HG03520 (cell line): ENCODE data around the gene PPP1R3C.

Experiments used
- ATAC-seq: cut with Tn5 transposase; IDR thresholded peaks from one replicate; pipeline ENCODE4 v1.9.1; 2021; ENCODE audit warnings: mild to moderate bottlenecking, moderate library complexity; ENCODE audit not compliant: unreplicated experiment

The PPP1R3C gene

DNA sequence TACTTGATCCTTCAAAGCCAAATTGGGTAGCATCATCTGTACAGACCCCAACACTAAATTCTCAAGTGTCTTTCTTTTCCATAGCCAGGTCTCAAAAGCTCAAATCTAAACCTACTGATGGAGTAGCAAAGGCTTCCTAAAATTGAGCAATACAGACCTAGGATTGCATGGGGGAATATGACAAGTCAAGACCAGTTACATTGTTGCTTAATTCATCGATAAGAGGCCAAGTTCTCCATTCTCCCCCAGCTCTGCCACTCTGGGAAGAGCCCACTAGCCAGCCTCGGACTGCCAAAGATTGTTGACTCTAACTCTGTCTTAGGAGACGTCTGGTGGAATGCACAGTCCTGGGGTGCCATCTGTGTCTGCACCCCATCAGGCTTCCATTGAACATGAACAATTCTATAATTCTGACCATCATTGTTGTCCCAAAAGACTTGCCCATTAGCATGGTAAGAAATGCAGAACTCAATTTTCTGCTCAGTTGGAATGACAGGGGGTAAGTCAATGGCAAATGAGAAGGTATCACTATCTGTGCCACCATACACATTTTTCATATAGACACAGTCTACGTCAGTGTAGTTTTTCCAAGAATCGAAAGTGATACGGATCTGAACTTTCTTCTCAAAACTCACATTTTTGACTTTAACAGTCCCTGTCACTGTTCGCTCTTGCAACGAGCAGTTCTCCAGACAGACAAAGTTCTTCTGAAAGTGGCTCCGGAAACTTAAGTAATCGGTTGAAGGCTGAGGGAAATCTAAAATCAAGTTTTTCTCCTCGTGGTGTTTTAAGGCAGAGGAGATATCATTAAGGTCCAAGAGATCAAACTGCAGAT, 2.9 kb downstream of the PPP1R3C start:
- ATAC-seq, result no peak

DNA sequence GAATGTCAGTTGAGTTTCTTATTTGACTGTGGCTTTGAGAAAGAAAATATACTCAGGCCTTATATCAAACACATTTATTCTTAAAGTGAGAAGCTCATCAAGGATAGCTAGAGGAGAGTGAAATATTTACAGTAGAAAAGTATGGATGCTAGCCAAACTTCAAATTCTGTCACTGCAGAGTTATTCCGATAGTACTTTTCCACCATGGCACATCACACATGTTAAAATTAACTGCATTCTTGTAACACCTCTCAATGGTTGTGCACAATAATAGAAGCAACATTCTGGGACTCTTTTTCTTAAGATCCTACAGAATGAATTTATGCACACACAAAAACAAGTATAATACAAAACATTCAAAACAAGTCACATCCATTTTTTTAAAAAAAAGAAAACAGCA, 4.5 kb downstream of the PPP1R3C start:
- ATAC-seq, result no peak

DNA sequence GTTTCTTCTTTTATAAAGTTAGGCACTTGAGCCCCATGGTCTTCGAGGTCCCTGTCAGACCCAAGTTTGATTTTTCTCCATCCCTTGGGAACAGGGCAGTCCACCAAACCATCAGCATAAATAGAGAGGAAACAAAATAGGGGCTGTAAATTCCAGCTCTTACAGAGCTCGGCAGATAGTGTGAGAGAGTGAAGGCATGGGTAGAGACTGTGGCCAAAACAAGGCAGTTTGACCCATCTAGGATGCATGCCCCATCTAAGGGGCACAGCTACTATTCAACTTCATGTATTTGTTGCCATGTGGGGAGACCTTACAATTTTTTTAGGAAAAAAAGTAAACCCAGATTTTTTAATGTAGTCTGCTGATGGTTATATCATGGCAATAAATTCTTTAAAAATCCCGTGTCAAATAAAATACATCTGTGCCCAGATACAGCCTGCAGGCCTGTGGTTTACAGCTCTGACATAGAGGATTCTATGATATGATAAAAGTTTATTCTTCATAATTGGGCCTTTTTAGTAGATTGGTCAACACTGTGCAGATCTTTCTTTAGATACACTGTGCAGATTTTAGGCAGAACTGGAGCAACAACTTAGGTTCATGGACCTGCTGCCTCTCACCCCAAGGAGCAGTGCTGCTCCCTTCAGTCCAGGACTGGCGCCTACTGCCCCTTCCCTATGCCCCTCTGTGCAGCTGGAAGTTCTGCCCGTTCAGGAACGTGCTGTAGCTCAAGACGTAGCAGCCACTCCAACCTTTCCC, 5.3 kb downstream of the PPP1R3C start:
- no peak for ATAC-seq

DNA sequence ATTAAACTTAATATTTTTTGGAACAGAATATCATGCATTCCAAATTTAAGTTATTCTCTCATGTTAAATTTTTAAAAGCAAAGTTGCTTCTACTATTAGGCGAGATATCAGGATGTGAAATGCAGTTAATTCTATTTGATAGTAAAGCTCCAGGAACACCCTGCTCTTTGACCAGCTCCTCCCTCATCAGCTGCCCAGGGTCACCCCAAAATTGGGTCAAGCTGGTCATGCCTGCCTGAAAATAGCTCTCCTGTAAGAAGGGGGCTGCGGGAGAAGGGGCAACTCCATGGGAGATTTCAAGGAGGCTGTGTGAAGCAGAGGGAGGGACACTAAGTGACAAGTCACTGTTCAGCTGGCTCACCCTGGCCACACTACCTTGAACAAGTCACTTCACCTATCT, 5.9 kb downstream of the PPP1R3C start:
- ATAC-seq, result no peak

DNA sequence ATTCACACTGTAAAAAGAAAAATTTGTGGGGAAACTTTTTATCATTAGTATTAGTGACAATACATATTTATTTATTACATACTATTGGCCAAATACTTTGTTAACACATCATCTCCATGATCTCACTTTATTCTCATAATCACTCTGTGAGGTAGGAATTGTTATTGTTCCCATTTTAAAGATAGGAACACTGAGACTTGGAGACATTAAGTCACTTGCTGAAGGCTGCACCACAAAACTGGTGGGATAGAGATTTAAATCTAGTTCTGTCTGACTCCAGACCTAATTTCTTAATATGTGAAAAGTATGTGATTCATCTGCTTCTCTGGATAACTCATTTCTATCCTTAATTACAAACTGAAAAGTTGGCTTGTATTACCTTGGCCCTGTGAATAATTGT, 8.2 kb downstream of the PPP1R3C start:
- no peak for ATAC-seq

DNA sequence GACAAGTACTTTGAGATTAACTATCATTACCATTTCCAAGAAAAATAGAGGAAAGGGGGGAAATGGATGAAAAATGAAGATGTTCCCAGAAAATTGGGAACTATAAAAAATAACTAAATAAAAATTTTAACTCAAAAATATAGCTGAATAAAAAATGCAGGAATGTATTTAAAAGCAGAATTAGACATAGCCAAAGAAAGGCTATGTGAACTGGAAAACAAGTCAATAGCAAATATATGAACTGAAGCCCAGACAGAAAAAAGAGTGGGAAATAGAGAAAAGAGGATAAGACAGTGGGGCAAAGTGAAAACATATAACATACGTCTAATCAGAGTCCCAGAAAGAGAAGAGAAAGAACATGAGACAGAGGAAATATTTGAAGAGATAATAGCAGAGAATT, 10.3 kb downstream of the PPP1R3C start:
- ATAC-seq, result no peak

DNA sequence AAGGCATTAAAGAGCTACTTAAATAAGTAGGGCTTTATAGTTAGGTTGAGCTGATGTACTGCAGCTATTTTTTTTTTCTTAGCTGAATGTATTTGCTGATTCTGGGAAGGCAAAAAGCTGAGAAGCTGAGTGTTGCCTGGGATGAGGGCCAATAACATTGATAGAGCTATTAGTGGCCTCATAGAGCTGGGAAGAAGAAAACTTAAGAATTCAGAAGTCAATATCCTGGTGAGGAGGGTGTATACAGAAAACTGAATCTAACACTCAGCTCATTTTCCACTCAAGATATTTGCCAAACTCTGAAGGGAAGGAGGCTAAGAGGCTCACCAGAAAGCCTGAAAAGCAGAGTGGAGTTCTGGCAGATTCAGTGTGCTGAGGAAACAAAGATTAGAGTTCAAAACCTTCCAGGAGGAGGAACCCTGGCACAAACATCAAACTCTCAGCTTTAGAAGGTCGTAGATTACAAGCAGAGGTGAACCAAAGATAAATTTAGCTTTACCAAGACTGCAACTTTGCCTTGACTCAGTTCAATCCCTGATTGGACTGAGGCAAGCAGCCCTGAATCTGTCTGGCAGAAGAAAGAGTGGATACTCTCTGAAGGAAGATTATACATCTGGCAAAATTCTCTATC, 11.3 kb downstream of the PPP1R3C start:
- ATAC-seq, result no peak

DNA sequence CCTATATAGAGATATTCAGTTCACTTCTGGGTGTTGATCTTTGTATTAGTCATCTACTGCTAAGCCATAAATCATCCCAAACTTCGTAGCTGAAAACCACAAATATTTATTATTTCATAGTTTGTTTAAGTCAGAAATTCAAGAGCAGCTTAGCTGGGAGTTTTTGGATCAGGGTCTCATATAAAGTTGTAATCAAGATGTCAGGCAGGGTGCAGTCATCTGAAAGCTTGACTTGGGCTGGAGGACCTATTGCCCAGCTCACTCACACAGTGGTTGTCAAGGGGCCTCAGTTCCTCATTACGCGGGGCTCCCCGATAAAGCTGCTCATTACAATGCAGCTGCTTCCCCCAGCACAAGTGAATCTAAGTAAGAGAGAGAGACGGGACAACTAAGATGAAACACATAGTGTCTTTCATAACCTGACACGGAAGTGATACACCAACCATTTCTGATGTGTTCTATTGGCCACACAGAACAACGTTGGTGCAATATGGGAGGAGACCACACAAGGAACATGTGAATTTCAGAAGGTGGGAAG, 15.7 kb downstream of the PPP1R3C start:
- no peak for ATAC-seq

DNA sequence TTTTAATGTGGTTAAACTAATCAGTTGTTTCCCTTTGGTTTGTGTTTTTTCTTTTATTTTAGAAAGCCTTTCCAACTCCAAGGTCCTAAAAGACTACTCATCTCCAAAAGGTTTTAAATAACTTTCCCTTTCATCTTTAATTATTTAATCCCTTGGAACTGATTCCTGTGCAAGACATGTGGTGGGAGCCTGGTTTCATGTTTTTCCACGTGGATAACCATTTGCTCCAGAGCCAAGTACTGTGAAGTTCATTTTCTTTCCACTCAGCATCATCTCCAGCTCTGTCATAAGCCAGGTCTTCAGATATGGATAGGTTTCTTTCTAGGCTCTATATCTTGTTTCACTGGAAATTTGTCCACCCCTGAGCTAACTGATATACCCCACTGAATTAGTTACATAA, 16.7 kb downstream of the PPP1R3C start:
- no peak for ATAC-seq

DNA sequence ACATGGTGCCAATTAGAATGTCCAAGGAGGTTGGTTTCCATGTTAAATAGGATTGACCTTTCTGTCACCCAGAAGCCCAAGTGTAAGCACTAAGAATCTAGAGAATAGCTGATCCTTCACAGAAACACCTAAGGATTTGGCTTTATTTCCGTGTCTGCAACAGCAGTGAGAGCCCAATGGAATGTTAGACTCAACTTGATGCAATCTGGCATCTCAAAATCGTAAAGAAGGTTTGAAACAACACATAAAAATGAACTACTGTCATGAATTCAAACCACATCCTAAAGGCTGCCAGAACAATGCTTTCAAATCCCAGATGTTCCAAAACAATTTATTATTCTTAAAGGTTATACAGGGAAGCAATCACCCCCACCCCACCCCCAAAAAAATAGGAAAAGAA, 18.6 kb downstream of the PPP1R3C start:
- no peak for ATAC-seq

DNA sequence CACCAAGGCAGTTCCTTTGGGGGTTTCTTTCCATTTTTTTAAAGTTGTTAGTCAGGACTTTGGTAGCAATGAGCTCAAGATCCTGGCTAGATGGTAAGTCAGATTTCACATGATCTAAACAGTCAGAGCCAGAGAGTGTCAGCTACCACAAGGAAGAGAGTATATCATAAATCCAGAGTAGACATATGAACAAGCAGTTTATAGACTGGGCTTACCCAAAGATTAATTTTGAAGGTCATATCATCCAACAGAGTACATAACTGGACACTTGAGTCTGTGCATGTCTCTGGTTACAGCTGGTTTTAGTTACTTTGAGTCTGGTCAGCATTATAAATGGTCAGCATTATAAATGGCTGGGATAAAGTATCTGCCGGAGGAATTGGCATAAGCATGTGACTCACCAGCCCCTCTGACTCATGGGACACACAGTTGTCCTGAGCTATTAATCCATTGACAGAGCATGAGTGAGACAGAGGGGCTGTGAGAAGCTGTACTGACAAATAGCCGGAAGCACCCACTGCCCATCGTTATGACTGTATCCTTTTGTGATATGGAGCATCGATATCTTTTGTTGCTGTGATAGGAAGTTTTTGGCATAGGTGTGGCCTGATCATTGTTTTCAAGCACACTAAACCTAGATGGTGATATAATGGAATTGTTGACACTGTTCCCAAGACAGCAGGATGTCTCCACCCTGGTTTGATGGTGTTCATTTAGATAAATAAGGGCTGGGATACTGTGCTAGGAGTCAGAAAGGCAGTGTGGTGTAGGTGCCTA, 19.3 kb downstream of the PPP1R3C start:
- no peak for ATAC-seq

DNA sequence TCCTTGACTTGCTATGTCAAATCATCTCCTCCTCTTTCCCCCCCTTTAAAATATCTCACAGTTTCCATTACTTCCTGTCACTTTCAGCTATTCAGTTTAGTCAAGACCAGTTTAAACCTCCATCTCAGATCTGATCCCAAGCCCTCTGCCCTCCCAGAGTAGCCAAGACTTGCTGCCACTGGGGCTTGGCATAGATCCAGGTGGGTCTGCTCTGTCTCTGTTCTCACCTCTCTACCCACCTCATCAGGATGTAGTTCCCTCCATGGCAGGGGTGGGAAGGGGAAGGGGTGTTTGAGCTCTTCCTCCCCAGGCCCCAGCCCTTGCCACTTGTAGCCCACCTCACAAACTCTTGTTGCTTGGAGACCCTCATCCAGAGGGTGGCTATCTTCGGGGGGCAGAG, 22.0 kb downstream of the PPP1R3C start:
- no peak for ATAC-seq

DNA sequence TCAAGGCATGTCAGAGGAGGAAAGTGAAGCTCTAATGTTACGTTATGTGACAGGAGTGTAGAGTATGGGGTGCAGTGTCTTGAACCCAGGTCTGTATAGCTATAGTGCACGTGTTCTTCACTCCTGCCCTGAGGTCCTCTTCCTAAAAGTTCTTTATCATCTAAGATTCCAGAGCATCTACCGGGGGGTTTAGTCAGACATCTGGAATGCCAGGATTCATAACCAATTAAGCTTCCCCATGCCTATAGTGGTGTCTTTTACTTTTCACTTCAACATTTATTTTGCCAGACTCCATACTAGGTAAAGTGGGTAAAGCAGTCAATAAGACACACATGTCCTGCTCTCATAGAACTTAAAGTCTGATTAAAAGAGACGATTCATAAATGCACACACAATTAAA, 22.4 kb downstream of the PPP1R3C start:
- ATAC-seq, result no peak

DNA sequence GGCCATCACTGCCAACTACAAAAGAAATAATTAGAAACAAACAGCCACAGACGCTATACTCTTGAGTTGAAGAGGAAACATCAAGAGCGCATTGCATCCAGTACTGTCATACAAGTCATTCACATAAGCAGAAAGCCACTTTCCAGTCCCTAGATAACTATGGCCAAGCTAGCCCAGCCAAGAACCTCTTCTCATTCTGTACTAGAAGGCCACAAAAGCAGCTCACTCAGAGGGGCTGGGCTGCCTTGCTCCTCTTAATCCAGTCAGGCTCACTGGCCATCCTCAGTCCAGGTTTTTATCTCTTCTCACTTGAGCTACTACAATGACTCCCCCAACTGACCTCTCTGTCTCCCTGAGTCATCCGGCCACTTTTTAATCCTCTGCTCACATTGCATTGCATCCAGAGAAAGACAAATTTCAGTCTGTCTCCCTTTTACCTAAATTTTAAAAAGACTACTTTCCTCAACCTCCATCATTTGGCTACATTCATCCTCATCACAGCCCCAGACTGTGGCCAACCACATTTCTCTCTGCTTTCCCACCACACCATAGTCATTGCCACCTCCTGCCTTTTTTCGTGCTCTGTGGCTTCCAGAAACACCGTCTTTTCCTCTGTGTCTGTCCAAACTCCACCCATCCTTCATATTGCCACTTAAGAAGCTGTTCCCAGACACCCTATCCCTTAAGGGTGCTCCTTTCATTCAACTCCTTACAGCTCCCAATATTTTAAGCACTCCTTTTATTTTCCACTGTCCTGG, 25.0 kb downstream of the PPP1R3C start:
- no peak for ATAC-seq

DNA sequence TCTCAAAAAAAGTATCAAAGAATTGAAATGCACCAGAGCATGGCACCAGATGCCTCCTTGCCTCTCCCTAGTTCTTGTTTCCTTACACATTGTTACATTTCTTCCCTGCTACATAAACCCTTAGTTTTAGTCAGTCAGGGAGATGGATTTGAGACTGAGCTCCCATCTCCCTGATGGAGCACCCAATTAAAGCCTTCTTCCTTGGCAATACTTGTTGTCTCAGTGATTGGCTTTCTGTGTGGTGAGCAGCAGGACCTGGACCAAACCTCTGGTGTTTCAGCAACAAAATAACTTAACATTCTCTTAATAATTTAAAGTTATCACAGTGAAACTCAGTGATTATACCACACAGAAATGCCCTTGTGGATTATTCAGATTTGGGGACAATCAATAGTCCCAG, 26.9 kb downstream of the PPP1R3C start:
- no peak for ATAC-seq

DNA sequence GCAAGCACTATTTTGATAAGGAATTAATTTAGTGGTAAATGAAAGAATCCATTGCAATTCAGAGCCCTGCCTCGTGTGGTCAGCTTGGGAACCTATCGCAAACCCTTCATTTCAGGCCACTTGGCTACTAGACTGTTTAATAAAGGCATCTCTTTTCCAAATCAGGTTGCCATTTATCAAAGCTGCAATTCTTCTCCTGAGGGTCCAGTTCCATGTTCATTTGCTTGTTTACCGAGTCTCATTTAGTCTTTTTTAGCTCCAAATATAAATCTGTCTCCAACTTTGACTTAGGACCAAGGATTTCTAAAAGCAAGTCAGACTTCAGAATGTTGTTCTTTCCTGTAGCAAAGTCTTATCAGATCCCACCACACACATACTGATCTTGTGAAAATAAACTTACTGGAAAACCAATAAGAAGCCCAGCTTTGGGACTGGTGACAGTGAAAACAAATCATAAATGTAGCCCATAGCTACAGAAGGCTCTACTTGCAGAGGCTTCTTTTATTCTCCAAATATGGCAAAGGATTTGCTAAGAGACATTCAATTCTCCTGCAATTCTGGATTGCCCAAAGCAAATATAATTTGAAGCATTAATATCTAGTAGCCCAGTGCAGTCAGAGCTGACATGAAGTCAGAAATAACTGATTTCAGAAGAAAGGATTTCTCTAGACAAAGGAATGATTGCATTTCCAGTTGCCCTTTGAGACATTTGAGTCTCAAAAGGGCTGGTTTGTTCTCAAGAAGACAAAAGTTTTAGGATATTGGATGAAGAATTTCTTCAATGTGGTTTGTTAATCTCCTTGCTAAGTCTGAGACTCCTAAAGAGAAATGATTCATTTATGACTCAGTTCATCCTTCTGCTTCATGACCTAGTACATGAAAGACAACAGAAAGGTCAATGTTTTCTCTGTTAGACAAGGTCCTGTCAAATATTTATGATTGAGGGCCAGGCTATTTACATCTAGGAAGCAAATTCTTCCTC, 28.0 kb downstream of the PPP1R3C start:
- ATAC-seq, result no peak

DNA sequence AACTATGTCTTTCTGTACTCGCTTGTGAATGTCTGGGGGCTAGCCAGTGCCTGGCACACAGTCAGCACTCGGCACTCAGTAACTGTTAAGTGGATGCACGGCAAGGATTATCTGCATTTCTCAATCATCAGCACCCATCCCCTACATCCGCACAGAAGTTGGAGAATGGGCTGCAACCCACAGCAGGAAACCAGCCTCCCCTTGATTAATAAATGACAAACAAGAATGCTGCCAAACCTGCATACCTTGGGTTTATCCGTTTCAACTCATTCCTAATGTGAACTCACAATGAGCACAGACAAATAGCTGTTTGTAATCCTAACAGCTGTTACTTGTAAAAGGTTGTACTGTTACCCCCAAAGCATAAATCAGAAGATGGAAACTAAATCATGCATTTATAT, 28.9 kb downstream of the PPP1R3C start:
- no peak for ATAC-seq

DNA sequence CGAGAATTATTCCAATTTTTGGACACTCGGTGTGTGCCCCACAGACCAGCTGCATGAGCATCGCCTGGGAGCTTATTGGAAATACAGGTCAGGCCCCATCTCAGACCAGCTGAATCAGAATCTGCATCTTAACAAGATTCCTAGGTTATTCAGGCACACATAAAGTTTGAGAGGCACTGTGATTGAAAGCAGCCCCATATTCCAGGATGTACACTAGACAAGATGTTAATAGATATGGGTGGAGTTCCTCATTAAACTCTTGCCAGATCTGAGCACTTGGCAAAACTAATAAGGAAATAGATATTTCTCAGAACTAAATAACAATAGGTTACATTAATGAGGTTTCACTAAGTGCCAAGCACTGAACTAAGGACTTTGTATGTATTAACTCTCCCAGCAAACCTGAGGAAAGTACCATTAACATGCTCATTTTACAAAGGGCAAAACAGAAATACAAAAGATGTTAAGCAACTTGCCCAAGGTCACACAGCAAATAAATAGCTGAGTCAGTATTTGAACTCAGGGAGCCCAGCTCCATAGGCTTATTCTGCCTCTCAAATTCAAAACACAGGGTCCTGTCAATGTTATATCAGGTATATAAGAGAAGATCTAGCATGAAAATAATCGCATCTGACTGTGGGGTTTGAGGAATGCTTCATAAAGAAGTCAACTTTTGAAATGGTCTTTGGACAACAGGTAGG, 29.9 kb downstream of the PPP1R3C start:
- no peak for ATAC-seq
